Epithelial cell of esophagus (primary cell): ENCODE measurements around the gene DCDC2C.

Experiments
- DNase-seq: peaks from one replicate; pipeline ENCODE4 v3.0.0; 2010; ENCODE audit warnings: low read depth
- H3K4me3 ChIP-seq: 2 replicates; pipeline ENCODE4 v1.5.1; 2011; ENCODE audit warnings: mild to moderate bottlenecking, low read length, control low read depth
- CTCF ChIP-seq: IDR thresholded peaks from 2 replicates; pipeline ENCODE4 v1.5.1; 2011; ENCODE audit warnings: low read depth, mild to moderate bottlenecking, low read length, control low read depth, inconsistent platforms; ENCODE audit not compliant: insufficient read depth; ENCODE audit errors: missing control alignments

Gene DCDC2C

GRCh38 chr2:3876685-3877084 is 173.3 kb downstream of the DCDC2C start:
- DNase-seq, result no peak
- TF ChIP-seq CTCF, result no peak

DNA sequence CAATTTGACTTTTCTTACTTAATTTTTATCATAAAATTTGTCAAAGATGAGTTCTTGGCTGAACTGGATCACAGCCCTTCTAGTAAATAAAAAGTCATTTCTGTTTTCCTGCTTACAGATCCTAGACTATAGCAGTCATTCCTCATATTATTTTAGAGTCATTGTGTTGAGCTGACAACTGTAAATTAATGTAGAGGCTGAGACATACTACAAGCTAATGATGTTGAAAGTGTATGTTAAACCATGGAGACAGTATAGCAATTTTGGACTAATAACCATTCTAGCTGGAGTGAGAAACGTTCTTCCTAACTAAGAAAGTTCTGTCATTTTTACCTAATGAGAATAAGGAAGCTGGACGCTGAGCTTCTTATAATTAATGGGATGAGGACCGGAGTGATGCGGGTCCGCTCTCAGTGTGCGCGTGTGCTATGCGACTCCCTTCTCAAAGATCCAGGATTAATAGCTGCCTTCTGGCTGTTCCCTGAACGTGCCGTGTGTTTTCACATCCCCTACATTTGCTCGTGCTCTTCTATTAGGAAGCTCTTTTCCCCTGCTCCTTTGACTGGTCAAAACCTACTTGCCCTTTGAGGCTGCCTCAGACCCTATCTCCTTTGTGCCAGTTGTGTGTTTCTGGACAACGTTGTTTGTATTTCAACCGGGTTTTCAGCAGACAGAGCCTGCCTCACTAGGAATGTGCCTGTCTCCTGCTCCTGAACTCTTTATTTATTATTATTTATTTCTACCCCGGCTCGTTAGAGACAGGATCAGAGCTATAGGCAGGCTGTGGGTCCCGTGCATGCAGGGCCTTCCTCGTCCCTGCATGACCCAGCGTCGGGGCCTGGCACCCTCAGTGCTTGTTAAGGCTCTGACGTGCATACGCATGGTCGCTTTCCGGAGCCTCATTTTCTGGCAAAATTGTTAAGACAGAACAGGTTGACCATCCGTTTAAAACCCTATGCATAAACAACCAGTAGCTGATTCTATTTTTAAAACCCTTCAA is 182.6 kb downstream of the DCDC2C start:
- TF ChIP-seq CTCF, result no peak
- H3K4me3 ChIP-seq, result no peak overlapping the region
- DNase-seq, result no peak

More at GRCh38 chr2:3876685-3877084, 173.3 kb downstream of the DCDC2C start:
- H3K4me3 ChIP-seq, result no peak overlapping the region

DNA sequence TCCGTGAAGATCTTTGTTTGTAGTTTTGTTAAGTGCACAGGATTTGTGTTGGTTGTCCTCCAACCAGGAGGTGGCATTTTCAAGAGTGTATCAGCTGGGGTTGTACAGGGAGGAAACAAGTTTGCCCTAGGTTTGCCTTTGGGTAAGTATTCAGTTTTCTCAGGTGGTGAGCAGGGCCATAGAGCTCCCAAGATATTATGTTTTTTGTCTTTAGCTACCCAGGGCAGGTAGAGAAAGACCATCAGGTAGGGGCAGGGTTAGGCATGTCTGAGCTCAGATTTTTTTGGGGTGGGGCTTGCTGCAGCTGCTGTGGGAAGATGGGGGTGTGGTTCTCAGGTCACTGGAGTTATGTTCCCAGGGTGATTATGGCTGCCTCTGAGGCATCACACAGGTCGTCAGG is 191.6 kb downstream of the DCDC2C start:
- no peak for TF ChIP-seq CTCF
- no peak overlapping the region for H3K4me3 ChIP-seq
- no peak for DNase-seq
